Activated CD4-positive, alpha-beta memory T cell treated with anti-CD3 and anti-CD28 coated beads, Interleukin-2, amount 10 ng/mL, durations not matched to agents 7 days and 5 days (primary cell): ENCODE measurements around the gene TSPAN32. TPM values are rescaled to one million over a fixed set of nuclear protein-coding genes. Genes with fewer than 3 reads are reported as not detected.

ENCODE experiments used
- CTCF ChIA-PET: fragments of 350-600 bp; sonication (Branson Sonifier 250); formaldehyde crosslinking; loops from one replicate; lab custom pipeline; 2021; ENCODE audit warnings: antibody characterized with exemption, inconsistent platforms; lab: Charles Lee
- POLR2A ChIA-PET: fragments of 350-600 bp; sonication (Branson Sonifier 250); formaldehyde crosslinking; loops from one replicate; lab custom pipeline; 2021; ENCODE audit warnings: antibody characterized with exemption; lab: Charles Lee
- DNase-seq: peaks from one replicate; pipeline ENCODE4 v3.0.0-alpha.2; 2020
- H3K27ac Mint-ChIP-seq: one replicate; pipeline ENCODE4 v1.8.0; 2021; ENCODE audit warnings: mild to moderate bottlenecking, mixed read lengths
- H3K27me3 Mint-ChIP-seq: one replicate; pipeline ENCODE4 v1.8.0; 2021; ENCODE audit warnings: mixed read lengths
- H3K36me3 Mint-ChIP-seq: one replicate; pipeline ENCODE4 v1.8.0; 2021; ENCODE audit warnings: low read depth, mixed read lengths
- H3K4me1 Mint-ChIP-seq: one replicate; pipeline ENCODE4 v1.8.0; 2021; ENCODE audit warnings: mixed read lengths
- H3K4me3 Mint-ChIP-seq: one replicate; pipeline ENCODE4 v1.8.0; 2021; ENCODE audit warnings: mild to moderate bottlenecking, mixed read lengths
- H3K9me3 Mint-ChIP-seq: one replicate; pipeline ENCODE4 v1.8.0; 2021; ENCODE audit warnings: mixed read lengths
- total RNA-seq, 2 experiments: library from RNA; stranded (reverse); gene quantifications; one replicate each; pipeline ENCODE4 v1.2.3, GENCODE V29; 2021

The TSPAN32 gene
- total RNA-seq, 2 experiments from 2014 or later: 48.0 to 50.1 TPM

GRCh38 chr11:2298131-2298794 lies 3.5 kb upstream of the TSPAN32 start:
- H3K27me3 Mint-ChIP-seq: no peaks in the 10 kb centered on the region
- no peak overlapping the region for H3K27ac Mint-ChIP-seq
- POLR2A ChIA-PET: interaction anchor here (1.0 kb wide), 1 partner anchor 40 kb away, joined by 3 read pairs; no protein-coding TSS in a partner anchor

GRCh38 chr11:2298795-2299761 lies 2.7 kb upstream of the TSPAN32 start:
- no peaks in the 10 kb centered on the region for H3K9me3 Mint-ChIP-seq

More at GRCh38 chr11:2298131-2298794, 3.5 kb upstream of the TSPAN32 start:
- H3K9me3 Mint-ChIP-seq: no peaks in the 10 kb centered on the region
- DNase-seq: peak; percentile 14
- CTCF ChIA-PET: no interaction called here
- H3K4me1 Mint-ChIP-seq: peaks cover 31% of the 10 kb centered on the region
- no peak overlapping the region for H3K4me3 Mint-ChIP-seq
- H3K36me3 Mint-ChIP-seq: peaks cover 37% of the 10 kb centered on the region

GRCh38 chr11:2299773-2300172 lies 2.0 kb upstream of the TSPAN32 start:
- CTCF ChIA-PET: interaction anchor here (1.6 kb wide), 1 partner anchor 121 kb away, joined by 6 read pairs; no protein-coding TSS in a partner anchor
- Mint-ChIP-seq H3K9me3 (no peaks in the 10 kb centered on the region), H3K27ac (peak overlapping the region; percentile 49), H3K27me3 (no peaks in the 10 kb centered on the region), H3K4me3 (peak overlapping the region; percentile 65), H3K36me3 (peaks cover 37% of the 10 kb centered on the region), H3K4me1 (peaks cover 41% of the 10 kb centered on the region)
- POLR2A ChIA-PET: interaction anchor here (1.2 to 3.4 kb wide), 2 partner anchors 11 to 30 kb away, joined by 4 to 21 read pairs; partner anchors contain the start of gene ASCL2
- DNase-seq: no peak

More at GRCh38 chr11:2298795-2299761, 2.7 kb upstream of the TSPAN32 start:
- H3K27me3 Mint-ChIP-seq: no peaks in the 10 kb centered on the region
- DNase-seq: peak; percentile 24
- CTCF ChIA-PET: no interaction called here
- POLR2A ChIA-PET: interaction anchor here (1.2 to 3.4 kb wide), 2 partner anchors 12 to 29 kb away, joined by 4 to 21 read pairs; partner anchors contain the start of gene ASCL2
- peaks cover 37% of the 10 kb centered on the region for H3K36me3 Mint-ChIP-seq
- peak overlapping the region; percentile 65 for H3K4me3 Mint-ChIP-seq
- peak overlapping the region; percentile 58 for H3K27ac Mint-ChIP-seq
- H3K4me1 Mint-ChIP-seq: peaks cover 37% of the 10 kb centered on the region

- peaks cover 46% of the 10 kb centered on the region for H3K4me1 Mint-ChIP-seq
- peak overlapping the region; percentile 100 for H3K4me3 Mint-ChIP-seq
- peak; percentile 25 for DNase-seq
- H3K9me3 Mint-ChIP-seq: no peaks in the 10 kb centered on the region
- no peaks in the 10 kb centered on the region for H3K27me3 Mint-ChIP-seq
- H3K27ac Mint-ChIP-seq: peak overlapping the region; percentile 95
- ChIA-PET CTCF (interaction anchor here (1.6 kb wide), 2 partner anchors 100 to 120 kb away, joined by 6 to 7 read pairs; partner anchors contain the start of gene TSSC4), POLR2A (interaction anchor here (1.2 to 3.4 kb wide), 2 partner anchors 10 to 31 kb away, joined by 4 to 21 read pairs; partner anchors contain the start of gene ASCL2)
- peaks cover 37% of the 10 kb centered on the region for H3K36me3 Mint-ChIP-seq
These were observed 1.4 kb upstream of the TSPAN32 start for GRCh38 chr11:2300290-2300935.

GRCh38 chr11:2300936-2301630 lies 730 bp upstream of the TSPAN32 start:
- POLR2A ChIA-PET: interaction anchor here (1.0 to 6.8 kb wide), 6 partner anchors 10 to 689 kb away, joined by 3 to 34 read pairs (median 12); partner anchors contain the start of genes ASCL2, CD81 and TSSC4
- CTCF ChIA-PET: interaction anchor here (1.2 to 6.1 kb wide), 8 partner anchors 10 to 591 kb away, joined by 3 to 201 read pairs (median 6); partner anchors contain the start of gene TSSC4
- DNase-seq: peak; percentile 20
- no peaks in the 10 kb centered on the region for H3K9me3 Mint-ChIP-seq
- H3K36me3 Mint-ChIP-seq: peaks cover 37% of the 10 kb centered on the region
- H3K4me1 Mint-ChIP-seq: peaks cover 52% of the 10 kb centered on the region
- H3K27me3 Mint-ChIP-seq: no peaks in the 10 kb centered on the region
- H3K4me3 Mint-ChIP-seq: peak overlapping the region; percentile 100
- H3K27ac Mint-ChIP-seq: peak overlapping the region; percentile 95

- Mint-ChIP-seq H3K27ac (peak overlapping the region; percentile 95), H3K4me1 (peaks cover 58% of the 10 kb centered on the region), H3K4me3 (peak overlapping the region; percentile 100), H3K9me3 (no peaks in the 10 kb centered on the region), H3K36me3 (peaks cover 28% of the 10 kb centered on the region), H3K27me3 (no peaks in the 10 kb centered on the region)
- DNase-seq: peak; percentile 39
- ChIA-PET POLR2A (interaction anchor here (0.8 to 6.8 kb wide), 10 partner anchors 8 to 994 kb away, joined by 3 to 34 read pairs (median 3); partner anchors contain the start of genes ASCL2, CD81 and TSSC4), CTCF (interaction anchor here (0.8 to 6.1 kb wide), 9 partner anchors 9 to 590 kb away, joined by 3 to 201 read pairs (median 5); partner anchors contain the start of gene TSSC4)
These were observed 588 bp downstream of the TSPAN32 start for GRCh38 chr11:2302306-2302895.

GRCh38 chr11:2302896-2303626 lies 1.2 kb downstream of the TSPAN32 start:
- Mint-ChIP-seq H3K36me3 (peaks cover 24% of the 10 kb centered on the region), H3K27ac (peak overlapping the region; percentile 95), H3K27me3 (no peaks in the 10 kb centered on the region), H3K4me3 (peak overlapping the region; percentile 100), H3K9me3 (no peaks in the 10 kb centered on the region), H3K4me1 (peaks cover 57% of the 10 kb centered on the region)
- DNase-seq: peak; percentile 24
- ChIA-PET CTCF (interaction anchor here (1.5 to 6.1 kb wide), 6 partner anchors 8 to 589 kb away, joined by 3 to 201 read pairs (median 9); partner anchors contain the start of gene TSSC4), POLR2A (interaction anchor here (0.8 to 6.8 kb wide), 9 partner anchors 14 to 994 kb away, joined by 3 to 34 read pairs (median 3); partner anchors contain the start of genes ASCL2, CD81 and TSSC4)

- ChIA-PET POLR2A (interaction anchor here (1.1 to 6.8 kb wide), 10 partner anchors 11 to 599 kb away, joined by 3 to 34 read pairs (median 5); partner anchors contain the start of genes CD81 and TSSC4), CTCF (interaction anchor here (0.7 to 6.1 kb wide), 15 partner anchors 9 to 119 kb away, joined by 3 to 201 read pairs (median 9); partner anchors contain the start of genes ASCL2, CD81 and TSSC4)
- Mint-ChIP-seq H3K9me3 (no peaks in the 10 kb centered on the region), H3K4me3 (peak overlapping the region; percentile 100), H3K4me1 (peaks cover 53% of the 10 kb centered on the region), H3K36me3 (peaks cover 22% of the 10 kb centered on the region), H3K27ac (peak overlapping the region; percentile 40), H3K27me3 (no peaks in the 10 kb centered on the region)
- peak; percentile 15 for DNase-seq
These were observed 2.1 kb downstream of the TSPAN32 start for GRCh38 chr11:2303627-2304505.

GRCh38 chr11:2304506-2305139 lies 2.8 kb downstream of the TSPAN32 start:
- ChIA-PET CTCF (interaction anchor here (0.7 to 6.1 kb wide), 20 partner anchors 10 to 583 kb away, joined by 3 to 201 read pairs (median 6); partner anchors contain the start of genes ASCL2, CD81 and TSSC4), POLR2A (interaction anchor here (1.1 to 6.8 kb wide), 11 partner anchors 9 to 115 kb away, joined by 3 to 34 read pairs (median 5); partner anchors contain the start of genes CD81 and TSSC4)
- Mint-ChIP-seq H3K4me3 (no peak overlapping the region), H3K27ac (peak overlapping the region; percentile 40), H3K36me3 (peaks cover 16% of the 10 kb centered on the region), H3K9me3 (no peaks in the 10 kb centered on the region), H3K4me1 (peaks cover 45% of the 10 kb centered on the region), H3K27me3 (no peaks in the 10 kb centered on the region)
- DNase-seq: peak; percentile 15
